HCT116 (cell line): ENCODE measurements around the gene CAT. TPM values are rescaled to one million over a fixed set of nuclear protein-coding genes. Genes with fewer than 3 reads are reported as not detected.

Experiments
- ATAC-seq: fragments of 200-7000 bp; cut with Tn5 transposase; 2 replicates; pipeline ENCODE4 v1.9.1; 2020; ENCODE audit warnings: mild to moderate bottlenecking, moderate library complexity
- BruUV-seq: library from RNA; stranded (reverse); fragments of 400-500 nt; replicated peaks from 2 replicates; lab custom pipeline; 2021; lab: Mats Ljungman, UMichigan
- CTCF ChIA-PET: fragments of 300-600 bp; sonication (Branson Sonifier 250); formaldehyde crosslinking; loops from one replicate; lab custom pipeline; 2021; ENCODE audit warnings: antibody characterized with exemption; lab: Charles Lee
- POLR2A ChIA-PET: fragments of 300-600, 350-600 bp; sonication (Branson Sonifier 250); formaldehyde crosslinking; loops from one replicate; lab custom pipeline; 2021; ENCODE audit warnings: antibody characterized with exemption; lab: Charles Lee
- RAD21 ChIA-PET, 2 experiments: fragments of 300-600 bp; sonication (Branson Sonifier 250); formaldehyde crosslinking; loops; one replicate each; lab custom pipeline; 2023; ENCODE audit warnings: low total read pairs in 2 of 2; ENCODE audit not compliant: uncharacterized antibody in 2 of 2, unreplicated experiment in 2 of 2, low non-redundant PET in 1 of 2; lab: Charles Lee
- DNase-seq: peaks from one replicate; pipeline ENCODE4 v3.0.0-alpha.2; 2010; ENCODE audit warnings: low read depth, low spot score
- H2AFZ ChIP-seq: fragments of 200-600 bp; shearing (Covaris generic), sonication (generic); 2 replicates; pipeline ENCODE4 v1.6.1; 2017; ENCODE audit warnings: low read depth, mixed run types, mixed read lengths, antibody characterized with exemption, low read length; ENCODE audit not compliant: poor library complexity, severe bottlenecking
- H3K27ac ChIP-seq: 2 replicates; pipeline ENCODE4 v1.5.1; 2012; ENCODE audit warnings: low read depth, low read length
- H3K27me3 ChIP-seq: fragments of 200-600 bp; sonication (generic); 2 replicates; pipeline ENCODE4 v1.6.1; 2016; ENCODE audit warnings: mixed run types, low read length, mixed read lengths; ENCODE audit not compliant: insufficient read depth
- H3K36me3 ChIP-seq, 2 experiments: fragments of 200-500 bp in 1 of 2; fragments of 200-600 bp in 1 of 2; sonication (Bioruptor generic) in 1 of 2; sonication (generic) in 1 of 2; 2 replicates each; pipeline versions ENCODE4 v1.5.1 to v1.6.1; 2014 to 2016; ENCODE audit warnings: low read length in 2 of 2, inconsistent platforms in 1 of 2, mixed read lengths in 1 of 2, mixed run types in 1 of 2; ENCODE audit not compliant: insufficient read depth in 2 of 2, control insufficient read depth in 1 of 2
- H3K4me1 ChIP-seq, 2 experiments: fragments of 200-600 bp in 1 of 2; sonication (generic) in 1 of 2; 2 replicates each; pipeline versions ENCODE4 v1.5.1 to v1.6.1; 2012 to 2017; ENCODE audit warnings: low read length in 2 of 2, inconsistent platforms in 1 of 2, mild to moderate bottlenecking in 1 of 2, mixed read lengths in 1 of 2, mixed run types in 1 of 2, moderate library complexity in 1 of 2; ENCODE audit not compliant: insufficient read depth in 2 of 2, control insufficient read depth in 1 of 2
- H3K4me2 ChIP-seq: fragments of 200-600 bp; sonication (generic); 2 replicates; pipeline ENCODE4 v1.6.1; 2017; ENCODE audit warnings: mixed run types, low read length, mixed read lengths
- H3K4me3 ChIP-seq, 2 experiments: fragments of 200-600 bp in 1 of 2; sonication (generic) in 1 of 2; replicated peaks in 1 of 2; 2 replicates each; pipeline ENCODE4 v1.5.1; 2011 to 2016; ENCODE audit warnings: low read length in 2 of 2, control low read depth in 1 of 2, low read depth in 1 of 2, mild to moderate bottlenecking in 1 of 2, mixed read lengths in 1 of 2, mixed run types in 1 of 2
- H3K79me2 ChIP-seq: fragments of 200-600 bp; sonication (generic); 2 replicates; pipeline ENCODE4 v1.6.1; 2017; ENCODE audit warnings: mild to moderate bottlenecking, mixed run types, low read length, moderate library complexity, mixed read lengths; ENCODE audit not compliant: insufficient read depth
- H3K9ac ChIP-seq: fragments of 200-600 bp; sonication (generic); 2 replicates; pipeline ENCODE4 v1.6.1; 2016; ENCODE audit warnings: low read length, mixed read lengths
- H3K9me2 ChIP-seq: fragments of 200-600 bp; sonication (generic), shearing (Covaris generic); 2 replicates; pipeline ENCODE4 v1.6.1; 2017; ENCODE audit warnings: mixed run types, mild to moderate bottlenecking, moderate library complexity; ENCODE audit not compliant: insufficient read depth
- H3K9me3 ChIP-seq, 2 experiments: fragments of 200-500 bp in 1 of 2; fragments of 200-600 bp in 1 of 2; sonication (Bioruptor generic) in 1 of 2; sonication (generic) in 1 of 2; 2 replicates each; pipeline ENCODE4 v1.6.1; 2014 to 2017; ENCODE audit warnings: low read length in 2 of 2, mixed read lengths in 2 of 2, inconsistent platforms in 1 of 2, low read depth in 1 of 2, mild to moderate bottlenecking in 1 of 2, mixed run types in 1 of 2, moderate library complexity in 1 of 2; ENCODE audit not compliant: control insufficient read depth in 1 of 2, insufficient read depth in 1 of 2
- H4K20me1 ChIP-seq: fragments of 200-600 bp; sonication (generic), shearing (Covaris generic); 2 replicates; pipeline ENCODE4 v1.6.1; 2017; ENCODE audit warnings: mixed run types, mild to moderate bottlenecking, moderate library complexity; ENCODE audit not compliant: insufficient read depth
- ATF3 ChIP-seq: IDR thresholded peaks from 2 replicates; pipeline ENCODE4 v1.6.1; 2012
- CTCF ChIP-seq, 3 experiments: fragments of 200-600 bp in 1 of 3; sonication (generic) in 1 of 3; IDR thresholded peaks in 2 of 3; conservative IDR thresholded peaks in 1 of 3; 2 replicates each; pipeline ENCODE4 v1.5.1; 2012 to 2017; ENCODE audit warnings: low read depth in 2 of 3, low read length in 2 of 3, antibody characterized with exemption in 1 of 3, borderline replicate concordance in 1 of 3, control low read depth in 1 of 3, mild to moderate bottlenecking in 1 of 3, mixed read lengths in 1 of 3, mixed run types in 1 of 3, moderate library complexity in 1 of 3; ENCODE audit not compliant: insufficient read depth in 1 of 3
- EZH2 ChIP-seq: fragments of 200-600 bp; sonication (generic); IDR thresholded peaks from 2 replicates; pipeline ENCODE4 v1.6.1; 2017; ENCODE audit warnings: antibody characterized with exemption, mixed run types
- JUND ChIP-seq: IDR thresholded peaks from 2 replicates; pipeline ENCODE4 v1.6.1; 2012
- POLR2AphosphoS5 ChIP-seq: IDR thresholded peaks from 2 replicates; pipeline ENCODE4 v1.6.1; 2011; ENCODE audit warnings: mild to moderate bottlenecking, low read depth, low read length, moderate library complexity
- RAD21 ChIP-seq: IDR thresholded peaks from 2 replicates; pipeline ENCODE4 v1.6.1; 2012; ENCODE audit warnings: low read depth, mild to moderate bottlenecking
- ZNF274 ChIP-seq: fragments of 200-500 bp; sonication (Bioruptor generic); IDR thresholded peaks from 2 replicates; pipeline ENCODE4 v1.6.1; 2014; ENCODE audit warnings: mild to moderate bottlenecking, low read depth, low read length, inconsistent platforms
- intact Hi-C: fragments of 100-400 bp; cut with micrococcal nuclease; formaldehyde crosslinking; loops from 2 replicates; pipeline ENCODE4 v1.10.0; 2022
- total RNA-seq: library from RNA; stranded (reverse); gene quantifications from one replicate; pipeline ENCODE4 v1.2.1, GENCODE V29; 2021; ENCODE audit not compliant: unreplicated experiment

CAT gene
- total RNA-seq, 1 experiment from 2014 or later: 50.9 TPM

- Histone ChIP-seq H3K79me2 (no peaks in the 10 kb centered on the region), H3K36me3 (peaks cover 22 to 26% of the 10 kb centered on the region in 2 experiments; a peak in 3 of 4 replicates), H3K9ac (no peak overlapping the region), H3K9me2 (no peaks in the 10 kb centered on the region), H2AFZ (no peak overlapping the region), H3K27ac (no peak overlapping the region), H3K4me2 (no peak overlapping the region), H3K27me3 (no peaks in the 10 kb centered on the region), H3K4me1 (no peaks in the 10 kb centered on the region)
- ATAC-seq: no peak
- no TSS peak for BruUV-seq
- RAD21 ChIA-PET: no interaction called here
- TF ChIP-seq POLR2AphosphoS5 (no peak), JUND (no peak), ATF3 (no peak), RAD21 (no peak), CTCF (IDR thresholded peaks at IDR 0.05 in 2 of 3, conservative IDR thresholded peaks at IDR 0.05 in 1 of 3; ENCODE audit: borderline replicate concordance in 1 of 3, insufficient read depth in 1 of 3, low read depth in 2 of 3, low read length in 2 of 3) (no peak), ZNF274 (no peak), EZH2 (no peak)
- TF ChIP-seq, all 23 proteins: peak for 0
- no peak for DNase-seq
- Histone ChIP-seq H3K4me3 (no peak overlapping the region), H4K20me1 (no peaks in the 10 kb centered on the region), H3K9me3 (no peaks in the 10 kb centered on the region)
- CTCF ChIA-PET: interaction anchor here (0.6 kb wide), 1 partner anchor 105 kb away, joined by 4 read pairs; no protein-coding TSS in a partner anchor
- intact Hi-C loops: no loop called here
- POLR2A ChIA-PET: no interaction called here
Measured at GRCh38 chr11:34464591-34465051, 25.9 kb downstream of the CAT start.
